ENCODE results near the gene SIN3A.

DNA sequence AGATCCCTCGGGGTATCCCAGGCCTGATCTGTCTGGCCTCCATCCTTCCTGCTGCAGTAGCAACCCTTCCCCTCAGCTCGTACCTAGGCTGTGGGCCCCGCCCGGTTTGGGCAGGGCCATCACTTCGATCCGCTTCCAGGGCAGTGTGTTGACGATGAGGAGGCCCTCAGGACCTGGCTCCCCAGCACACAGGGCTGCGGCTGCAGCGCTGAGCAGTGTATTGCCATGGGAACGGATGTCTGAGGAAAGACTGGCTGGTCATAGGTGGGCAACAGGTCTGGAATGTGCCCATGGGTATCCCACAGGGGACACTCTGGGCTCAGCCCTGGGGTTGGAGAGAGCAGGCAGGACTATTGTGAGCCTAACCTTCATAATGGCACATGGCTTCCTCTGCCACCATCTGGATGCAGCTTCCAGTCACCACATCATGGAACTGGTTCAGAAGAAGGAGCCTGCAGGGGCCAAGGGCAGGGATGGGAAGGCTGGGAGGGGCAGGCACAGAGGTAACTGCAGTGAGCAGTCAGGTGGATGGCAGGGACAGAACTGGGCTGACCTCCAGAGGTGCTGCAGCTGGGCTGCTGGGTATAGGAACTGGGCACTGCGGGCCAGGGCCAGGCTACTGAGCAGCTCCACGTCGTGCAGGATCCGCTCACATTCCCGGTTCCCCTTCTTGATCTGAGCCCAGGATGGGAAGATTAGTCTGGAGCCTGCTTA is 91.8 kb downstream of the SIN3A start:
- TF ChIP-seq, protein P1, sequence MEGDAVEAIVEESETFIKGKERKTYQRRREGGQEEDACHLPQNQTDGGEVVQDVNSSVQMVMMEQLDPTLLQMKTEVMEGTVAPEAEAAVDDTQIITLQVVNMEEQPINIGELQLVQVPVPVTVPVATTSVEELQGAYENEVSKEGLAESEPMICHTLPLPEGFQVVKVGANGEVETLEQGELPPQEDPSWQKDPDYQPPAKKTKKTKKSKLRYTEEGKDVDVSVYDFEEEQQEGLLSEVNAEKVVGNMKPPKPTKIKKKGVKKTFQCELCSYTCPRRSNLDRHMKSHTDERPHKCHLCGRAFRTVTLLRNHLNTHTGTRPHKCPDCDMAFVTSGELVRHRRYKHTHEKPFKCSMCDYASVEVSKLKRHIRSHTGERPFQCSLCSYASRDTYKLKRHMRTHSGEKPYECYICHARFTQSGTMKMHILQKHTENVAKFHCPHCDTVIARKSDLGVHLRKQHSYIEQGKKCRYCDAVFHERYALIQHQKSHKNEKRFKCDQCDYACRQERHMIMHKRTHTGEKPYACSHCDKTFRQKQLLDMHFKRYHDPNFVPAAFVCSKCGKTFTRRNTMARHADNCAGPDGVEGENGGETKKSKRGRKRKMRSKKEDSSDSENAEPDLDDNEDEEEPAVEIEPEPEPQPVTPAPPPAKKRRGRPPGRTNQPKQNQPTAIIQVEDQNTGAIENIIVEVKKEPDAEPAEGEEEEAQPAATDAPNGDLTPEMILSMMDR (conservative IDR thresholded peaks at IDR 0.05; ENCODE audit: low read length): no peak
- no peak for TF ChIP-seq EZH2phosphoT487 (IDR thresholded peaks at IDR 0.05; ENCODE audit: borderline replicate concordance)

All from Loucy (cell line).